ENCODE data around the gene DNAJA1. TPM values are rescaled to one million over a fixed set of nuclear protein-coding genes. Genes with fewer than 3 reads are reported as not detected.

The DNAJA1 gene
- total RNA-seq, 2 donors from 2014 or later, result 64.4 to 74.9 TPM

DNA sequence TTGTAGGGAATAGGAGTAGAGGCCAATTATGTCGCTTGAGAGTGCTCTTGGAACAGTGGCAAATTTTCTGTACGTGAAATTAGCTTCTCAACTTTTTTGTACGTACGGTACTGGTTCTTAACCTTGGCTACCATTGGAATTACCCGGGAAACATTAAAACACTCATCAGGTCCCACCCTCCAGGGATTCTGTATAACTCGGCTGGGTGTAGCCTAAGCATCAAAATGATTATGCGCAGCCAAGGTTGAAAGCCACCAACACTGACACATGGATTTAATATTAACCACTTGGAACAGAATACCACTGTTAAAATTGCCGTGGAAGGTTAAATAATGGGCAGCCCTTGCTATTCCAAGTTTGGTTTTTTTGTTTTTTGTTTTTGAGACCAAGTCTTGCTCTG is 17.4 kb downstream of the DNAJA1 start:
- H3K4me3 ChIP-seq, result no peak overlapping the region
- peaks cover 0 to 6% of the 10 kb centered on the region in 2 donors for H3K4me1 ChIP-seq
- H3K36me3 ChIP-seq, result peaks cover 44% of the 10 kb centered on the region
- TF ChIP-seq, protein P1, sequence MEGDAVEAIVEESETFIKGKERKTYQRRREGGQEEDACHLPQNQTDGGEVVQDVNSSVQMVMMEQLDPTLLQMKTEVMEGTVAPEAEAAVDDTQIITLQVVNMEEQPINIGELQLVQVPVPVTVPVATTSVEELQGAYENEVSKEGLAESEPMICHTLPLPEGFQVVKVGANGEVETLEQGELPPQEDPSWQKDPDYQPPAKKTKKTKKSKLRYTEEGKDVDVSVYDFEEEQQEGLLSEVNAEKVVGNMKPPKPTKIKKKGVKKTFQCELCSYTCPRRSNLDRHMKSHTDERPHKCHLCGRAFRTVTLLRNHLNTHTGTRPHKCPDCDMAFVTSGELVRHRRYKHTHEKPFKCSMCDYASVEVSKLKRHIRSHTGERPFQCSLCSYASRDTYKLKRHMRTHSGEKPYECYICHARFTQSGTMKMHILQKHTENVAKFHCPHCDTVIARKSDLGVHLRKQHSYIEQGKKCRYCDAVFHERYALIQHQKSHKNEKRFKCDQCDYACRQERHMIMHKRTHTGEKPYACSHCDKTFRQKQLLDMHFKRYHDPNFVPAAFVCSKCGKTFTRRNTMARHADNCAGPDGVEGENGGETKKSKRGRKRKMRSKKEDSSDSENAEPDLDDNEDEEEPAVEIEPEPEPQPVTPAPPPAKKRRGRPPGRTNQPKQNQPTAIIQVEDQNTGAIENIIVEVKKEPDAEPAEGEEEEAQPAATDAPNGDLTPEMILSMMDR (IDR thresholded peaks at IDR 0.05), result no peak
- no peaks in the 10 kb centered on the region for H3K9me3 ChIP-seq
- no peaks in the 10 kb centered on the region for H3K27me3 ChIP-seq
- DNase-seq (ENCODE audit: low spot score), result no peak
- no peak overlapping the region for H3K27ac ChIP-seq

DNA sequence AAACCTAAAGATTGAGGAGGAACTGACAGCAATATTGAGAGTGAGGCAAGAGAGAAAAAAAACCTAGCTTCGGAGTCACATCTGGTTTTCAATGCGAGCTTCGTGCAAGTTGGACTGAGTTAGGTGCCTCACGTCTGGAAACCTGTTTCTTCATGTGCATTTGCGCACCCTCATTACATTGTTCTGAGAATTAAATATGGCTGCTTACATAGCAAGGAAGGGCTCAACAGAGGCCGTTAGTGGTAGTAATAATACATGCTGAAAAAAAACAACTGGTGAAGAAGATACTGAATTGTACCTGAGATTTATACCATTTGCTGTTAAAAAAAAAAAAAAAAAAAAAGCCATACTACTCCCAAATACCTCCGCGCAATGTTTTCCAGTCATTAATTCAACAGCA is 18.6 kb downstream of the DNAJA1 start:
- DNase-seq (ENCODE audit: low spot score), result no peak
- Histone ChIP-seq H3K4me1 (peaks cover 0 to 6% of the 10 kb centered on the region in 2 donors), H3K27ac (peak overlapping the region; percentile 91 to 96), H3K4me3 (peak overlapping the region; percentile 46 to 73), H3K36me3 (peaks cover 33% of the 10 kb centered on the region), H3K9me3 (no peaks in the 10 kb centered on the region), H3K27me3 (no peaks in the 10 kb centered on the region)
- TF ChIP-seq, protein P1 (IDR thresholded peaks at IDR 0.05), result no peak

GRCh38 chr9:33044162-33044673 is 19.1 kb downstream of the DNAJA1 start:
- TF ChIP-seq, protein P1 (IDR thresholded peaks at IDR 0.05), result no peak
- H3K36me3 ChIP-seq, result peaks cover 31% of the 10 kb centered on the region
- no peaks in the 10 kb centered on the region for H3K27me3 ChIP-seq
- peak overlapping the region; percentile 91 to 96 for H3K27ac ChIP-seq
- peak overlapping the region; percentile 46 to 73 for H3K4me3 ChIP-seq
- peak; percentile 96 for DNase-seq (ENCODE audit: low spot score)
- peaks cover 0 to 6% of the 10 kb centered on the region in 2 donors for H3K4me1 ChIP-seq
- H3K9me3 ChIP-seq, result no peaks in the 10 kb centered on the region

DNA sequence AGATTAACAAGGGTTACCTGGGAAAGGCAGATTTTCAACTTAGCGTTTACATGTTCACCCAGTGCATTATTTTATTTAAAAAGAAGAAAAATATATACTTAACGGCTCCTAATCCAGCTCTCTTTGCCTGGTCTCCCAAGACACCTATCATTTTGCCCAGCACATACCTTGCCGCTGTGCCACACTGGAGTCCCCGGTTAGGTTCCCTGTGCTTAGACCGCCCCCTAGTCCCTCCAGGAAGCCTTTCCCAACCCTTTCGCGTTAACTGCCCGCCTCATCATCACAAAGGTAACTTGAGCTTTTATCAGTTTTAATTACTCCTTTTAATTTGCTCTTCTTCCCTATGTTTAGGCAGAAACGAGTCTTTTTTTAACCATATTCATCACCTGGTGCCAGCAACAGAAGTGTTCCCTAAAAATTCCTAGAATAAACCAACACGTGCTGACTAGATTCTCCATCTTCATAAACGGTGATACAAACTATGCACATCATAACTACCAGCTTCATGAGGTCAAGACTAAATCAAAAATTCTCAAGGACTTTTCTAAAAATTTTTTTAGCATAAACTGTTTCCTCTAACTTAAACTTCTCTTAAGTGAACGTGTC is 19.7 kb downstream of the DNAJA1 start:
- peaks cover 0 to 6% of the 10 kb centered on the region in 2 donors for H3K4me1 ChIP-seq
- H3K27ac ChIP-seq, result peak overlapping the region; percentile 91 to 96
- peak overlapping the region; percentile 46 to 73 for H3K4me3 ChIP-seq
- DNase-seq (ENCODE audit: low spot score), result no peak
- peaks cover 31% of the 10 kb centered on the region for H3K36me3 ChIP-seq
- H3K27me3 ChIP-seq, result no peaks in the 10 kb centered on the region
- TF ChIP-seq, protein P1 (IDR thresholded peaks at IDR 0.05), result peak in 1 of 2 donors; percentile 24
- H3K9me3 ChIP-seq, result no peaks in the 10 kb centered on the region

GRCh38 chr9:33046061-33046460 is 21.0 kb downstream of the DNAJA1 start:
- peaks cover 20% of the 10 kb centered on the region for H3K36me3 ChIP-seq
- DNase-seq (ENCODE audit: low spot score), result no peak
- H3K27me3 ChIP-seq, result no peaks in the 10 kb centered on the region
- no peaks in the 10 kb centered on the region for H3K9me3 ChIP-seq
- no peak overlapping the region for H3K27ac ChIP-seq
- no peak overlapping the region for H3K4me3 ChIP-seq
- H3K4me1 ChIP-seq, result peaks cover 0 to 6% of the 10 kb centered on the region in 2 donors
- TF ChIP-seq, protein P1 (IDR thresholded peaks at IDR 0.05), result no peak

Data from right atrium auricular region (tissue), 2 donors.